HCT116 (cell line): ENCODE results near the gene PLCD3. TPM values are rescaled to one million over a fixed set of nuclear protein-coding genes. Genes with fewer than 3 reads are reported as not detected.

Experiments
- ATAC-seq: fragments of 200-7000 bp; cut with Tn5 transposase; 2 replicates; pipeline ENCODE4 v1.9.1; 2020; ENCODE audit warnings: mild to moderate bottlenecking, moderate library complexity
- BruUV-seq: library from RNA; stranded (reverse); fragments of 400-500 nt; replicated peaks from 2 replicates; lab custom pipeline; 2021; lab: Mats Ljungman, UMichigan
- CTCF ChIA-PET: fragments of 300-600 bp; sonication (Branson Sonifier 250); formaldehyde crosslinking; loops from one replicate; lab custom pipeline; 2021; ENCODE audit warnings: antibody characterized with exemption; lab: Charles Lee
- POLR2A ChIA-PET: fragments of 300-600, 350-600 bp; sonication (Branson Sonifier 250); formaldehyde crosslinking; loops from one replicate; lab custom pipeline; 2021; ENCODE audit warnings: antibody characterized with exemption; lab: Charles Lee
- RAD21 ChIA-PET, 2 experiments: fragments of 300-600 bp; sonication (Branson Sonifier 250); formaldehyde crosslinking; loops; one replicate each; lab custom pipeline; 2023; ENCODE audit warnings: low total read pairs in 2 of 2; ENCODE audit not compliant: uncharacterized antibody in 2 of 2, unreplicated experiment in 2 of 2, low non-redundant PET in 1 of 2; lab: Charles Lee
- DNase-seq: peaks from one replicate; pipeline ENCODE4 v3.0.0-alpha.2; 2010; ENCODE audit warnings: low read depth, low spot score
- H2AFZ ChIP-seq: fragments of 200-600 bp; shearing (Covaris generic), sonication (generic); 2 replicates; pipeline ENCODE4 v1.6.1; 2017; ENCODE audit warnings: low read depth, mixed run types, mixed read lengths, antibody characterized with exemption, low read length; ENCODE audit not compliant: poor library complexity, severe bottlenecking
- H3K27ac ChIP-seq: 2 replicates; pipeline ENCODE4 v1.5.1; 2012; ENCODE audit warnings: low read depth, low read length
- H3K27me3 ChIP-seq: fragments of 200-600 bp; sonication (generic); 2 replicates; pipeline ENCODE4 v1.6.1; 2016; ENCODE audit warnings: mixed run types, low read length, mixed read lengths; ENCODE audit not compliant: insufficient read depth
- H3K36me3 ChIP-seq, 2 experiments: fragments of 200-500 bp in 1 of 2; fragments of 200-600 bp in 1 of 2; sonication (Bioruptor generic) in 1 of 2; sonication (generic) in 1 of 2; 2 replicates each; pipeline versions ENCODE4 v1.5.1 to v1.6.1; 2014 to 2016; ENCODE audit warnings: low read length in 2 of 2, inconsistent platforms in 1 of 2, mixed read lengths in 1 of 2, mixed run types in 1 of 2; ENCODE audit not compliant: insufficient read depth in 2 of 2, control insufficient read depth in 1 of 2
- H3K4me1 ChIP-seq, 2 experiments: fragments of 200-600 bp in 1 of 2; sonication (generic) in 1 of 2; 2 replicates each; pipeline versions ENCODE4 v1.5.1 to v1.6.1; 2012 to 2017; ENCODE audit warnings: low read length in 2 of 2, inconsistent platforms in 1 of 2, mild to moderate bottlenecking in 1 of 2, mixed read lengths in 1 of 2, mixed run types in 1 of 2, moderate library complexity in 1 of 2; ENCODE audit not compliant: insufficient read depth in 2 of 2, control insufficient read depth in 1 of 2
- H3K4me2 ChIP-seq: fragments of 200-600 bp; sonication (generic); 2 replicates; pipeline ENCODE4 v1.6.1; 2017; ENCODE audit warnings: mixed run types, low read length, mixed read lengths
- H3K4me3 ChIP-seq, 2 experiments: fragments of 200-600 bp in 1 of 2; sonication (generic) in 1 of 2; replicated peaks in 1 of 2; 2 replicates each; pipeline ENCODE4 v1.5.1; 2011 to 2016; ENCODE audit warnings: low read length in 2 of 2, control low read depth in 1 of 2, low read depth in 1 of 2, mild to moderate bottlenecking in 1 of 2, mixed read lengths in 1 of 2, mixed run types in 1 of 2
- H3K79me2 ChIP-seq: fragments of 200-600 bp; sonication (generic); 2 replicates; pipeline ENCODE4 v1.6.1; 2017; ENCODE audit warnings: mild to moderate bottlenecking, mixed run types, low read length, moderate library complexity, mixed read lengths; ENCODE audit not compliant: insufficient read depth
- H3K9ac ChIP-seq: fragments of 200-600 bp; sonication (generic); 2 replicates; pipeline ENCODE4 v1.6.1; 2016; ENCODE audit warnings: low read length, mixed read lengths
- H3K9me2 ChIP-seq: fragments of 200-600 bp; sonication (generic), shearing (Covaris generic); 2 replicates; pipeline ENCODE4 v1.6.1; 2017; ENCODE audit warnings: mixed run types, mild to moderate bottlenecking, moderate library complexity; ENCODE audit not compliant: insufficient read depth
- H3K9me3 ChIP-seq, 2 experiments: fragments of 200-500 bp in 1 of 2; fragments of 200-600 bp in 1 of 2; sonication (Bioruptor generic) in 1 of 2; sonication (generic) in 1 of 2; 2 replicates each; pipeline ENCODE4 v1.6.1; 2014 to 2017; ENCODE audit warnings: low read length in 2 of 2, mixed read lengths in 2 of 2, inconsistent platforms in 1 of 2, low read depth in 1 of 2, mild to moderate bottlenecking in 1 of 2, mixed run types in 1 of 2, moderate library complexity in 1 of 2; ENCODE audit not compliant: control insufficient read depth in 1 of 2, insufficient read depth in 1 of 2
- H4K20me1 ChIP-seq: fragments of 200-600 bp; sonication (generic), shearing (Covaris generic); 2 replicates; pipeline ENCODE4 v1.6.1; 2017; ENCODE audit warnings: mixed run types, mild to moderate bottlenecking, moderate library complexity; ENCODE audit not compliant: insufficient read depth
- CBX3 ChIP-seq: IDR thresholded peaks from 2 replicates; pipeline ENCODE4 v1.6.1; 2012; ENCODE audit warnings: low read depth
- CEBPB ChIP-seq: IDR thresholded peaks from 2 replicates; pipeline ENCODE4 v1.6.1; 2012; ENCODE audit warnings: low read depth
- ELF1 ChIP-seq: IDR thresholded peaks from 2 replicates; pipeline ENCODE4 v1.6.1; 2012; ENCODE audit warnings: low read depth, borderline replicate concordance
- EZH2 ChIP-seq: fragments of 200-600 bp; sonication (generic); IDR thresholded peaks from 2 replicates; pipeline ENCODE4 v1.6.1; 2017; ENCODE audit warnings: antibody characterized with exemption, mixed run types
- JUND ChIP-seq: IDR thresholded peaks from 2 replicates; pipeline ENCODE4 v1.6.1; 2012
- POLR2AphosphoS5 ChIP-seq: IDR thresholded peaks from 2 replicates; pipeline ENCODE4 v1.6.1; 2011; ENCODE audit warnings: mild to moderate bottlenecking, low read depth, low read length, moderate library complexity
- SP1 ChIP-seq: IDR thresholded peaks from 2 replicates; pipeline ENCODE4 v1.6.1; 2012; ENCODE audit warnings: low read depth
- SRF ChIP-seq: IDR thresholded peaks from 2 replicates; pipeline ENCODE4 v1.6.1; 2012; ENCODE audit warnings: low read depth
- TCF7L2 ChIP-seq: IDR thresholded peaks from 2 replicates; pipeline ENCODE4 v1.7.0; 2011; ENCODE audit warnings: borderline replicate concordance, inconsistent platforms; ENCODE audit not compliant: insufficient read depth, insufficient read length; ENCODE audit errors: extremely low read depth
- YY1 ChIP-seq: IDR thresholded peaks from 2 replicates; pipeline ENCODE4 v1.6.1; 2011; ENCODE audit warnings: low read length, low read depth, moderate library complexity, mild to moderate bottlenecking; ENCODE audit not compliant: insufficient replicate concordance; ENCODE audit errors: extremely low read depth
- ZFX ChIP-seq: fragments of 450-650 bp; IDR thresholded peaks from 2 replicates; pipeline ENCODE4 v1.6.1; 2017
- ZNF274 ChIP-seq: fragments of 200-500 bp; sonication (Bioruptor generic); IDR thresholded peaks from 2 replicates; pipeline ENCODE4 v1.6.1; 2014; ENCODE audit warnings: mild to moderate bottlenecking, low read depth, low read length, inconsistent platforms
- intact Hi-C: fragments of 100-400 bp; cut with micrococcal nuclease; formaldehyde crosslinking; loops from 2 replicates; pipeline ENCODE4 v1.10.0; 2022
- total RNA-seq: library from RNA; stranded (reverse); gene quantifications from one replicate; pipeline ENCODE4 v1.2.1, GENCODE V29; 2021; ENCODE audit not compliant: unreplicated experiment
- TF ChIP-seq, protein P1 (sequence below): IDR thresholded peaks from 2 replicates; pipeline ENCODE4 v1.6.1; 2012; ENCODE audit warnings: low read depth
- TF ChIP-seq, protein P2 (sequence below), 3 experiments: fragments of 200-600 bp in 1 of 3; sonication (generic) in 1 of 3; IDR thresholded peaks in 2 of 3; conservative IDR thresholded peaks in 1 of 3; 2 replicates each; pipeline ENCODE4 v1.5.1; 2012 to 2017; ENCODE audit warnings: low read depth in 2 of 3, low read length in 2 of 3, antibody characterized with exemption in 1 of 3, borderline replicate concordance in 1 of 3, control low read depth in 1 of 3, mild to moderate bottlenecking in 1 of 3, mixed read lengths in 1 of 3, mixed run types in 1 of 3, moderate library complexity in 1 of 3; ENCODE audit not compliant: insufficient read depth in 1 of 3
- TF ChIP-seq, protein P3 (sequence below): IDR thresholded peaks from 2 replicates; pipeline ENCODE4 v1.6.1; 2012

Gene PLCD3
- total RNA-seq, 1 experiment from 2014 or later = 197 TPM

DNA sequence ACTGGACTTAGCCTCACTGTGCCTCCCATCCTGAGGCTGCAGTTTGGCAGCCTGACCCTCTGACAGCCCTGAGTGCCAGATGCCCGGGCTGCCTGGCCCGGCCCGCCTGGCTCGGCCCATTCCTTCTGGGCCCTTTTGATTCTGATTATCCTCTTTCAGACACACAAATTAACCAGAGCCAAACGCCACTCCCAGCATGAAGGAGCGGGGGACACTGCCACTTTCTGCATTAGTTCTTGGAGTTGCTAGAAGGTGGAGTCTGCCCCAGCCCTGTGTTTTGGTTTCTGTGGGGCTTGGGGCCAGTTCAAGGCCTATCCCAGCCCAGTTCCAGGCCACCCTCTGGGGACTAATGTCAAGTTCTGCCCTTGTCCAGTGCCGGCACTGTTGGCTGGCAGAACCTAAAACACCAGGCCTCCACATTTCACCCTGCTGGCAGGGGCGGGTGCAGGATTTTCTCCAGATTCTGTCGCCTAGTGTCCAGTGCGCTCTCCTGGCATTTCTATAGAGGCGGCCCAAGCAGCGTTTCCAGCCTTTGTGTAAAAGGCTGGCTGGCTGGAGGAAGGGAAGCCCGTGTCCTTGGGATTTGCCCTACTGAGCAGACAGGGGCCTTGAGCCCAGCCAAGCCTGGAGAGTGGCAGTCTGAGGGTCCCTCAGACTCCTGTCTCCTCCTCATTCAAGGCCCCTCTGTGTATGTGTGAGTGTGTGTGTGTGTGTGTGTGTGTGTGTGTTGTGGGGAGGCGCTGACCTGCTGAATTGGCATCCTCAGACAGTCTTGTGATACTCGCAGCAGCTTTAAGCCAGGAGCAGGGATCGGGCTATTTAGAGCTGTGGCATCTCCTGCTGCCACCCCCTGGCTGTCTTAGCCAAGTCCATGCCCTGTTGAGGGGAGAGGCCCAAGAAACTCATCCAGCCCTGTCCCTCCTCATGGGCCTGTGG lies 21.4 kb downstream of the PLCD3 start (continued):
- no peak for TF ChIP-seq SRF

DNA sequence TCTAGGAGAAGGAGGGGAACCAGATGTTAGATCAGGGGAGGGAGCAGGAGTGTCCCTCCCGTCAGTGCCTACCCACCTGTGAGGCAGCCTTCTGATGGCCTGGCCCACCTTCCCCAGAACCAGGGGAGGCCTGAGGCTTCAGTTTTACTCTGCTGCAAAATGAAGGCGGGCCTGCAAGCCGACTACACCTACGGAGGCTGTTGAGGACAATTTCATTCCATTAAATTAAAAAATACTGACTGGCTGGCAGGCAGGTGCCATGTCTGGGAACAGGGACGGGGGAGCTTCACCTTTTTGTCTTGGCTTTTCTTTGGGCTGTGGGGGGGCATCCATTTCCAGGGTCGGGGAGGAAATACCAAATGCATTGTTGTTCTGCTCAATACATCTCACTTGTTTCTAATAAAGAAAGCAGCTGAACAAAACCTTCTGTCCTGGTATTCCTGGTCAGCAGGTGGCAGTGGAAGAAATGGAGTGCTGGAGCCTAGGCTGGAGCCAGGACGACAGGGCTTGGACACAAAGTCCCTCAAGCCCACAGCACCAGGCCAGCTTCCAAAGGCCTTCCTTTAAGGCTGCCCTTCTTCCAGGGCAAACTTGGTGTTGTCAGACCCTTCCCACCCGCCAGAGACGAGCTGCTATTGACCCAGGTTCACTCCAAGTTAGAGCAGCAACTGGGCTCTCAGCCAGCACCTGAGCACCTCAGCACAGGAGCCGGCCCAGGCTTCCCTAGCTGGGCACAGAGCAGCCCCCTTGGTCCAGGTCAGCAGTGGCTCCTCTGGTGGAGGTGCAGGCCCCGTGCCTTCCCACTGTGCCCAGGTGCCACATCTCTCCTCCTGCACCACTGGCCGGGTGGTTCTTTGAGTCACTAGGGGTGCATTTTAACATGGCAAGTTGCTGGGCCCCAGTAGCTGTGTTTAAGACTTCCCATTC lies 23.5 kb downstream of the PLCD3 start:
- intact Hi-C loops = loop anchor here (1.0 kb wide), 1 partner anchor 24 kb away; no protein-coding TSS in a partner anchor
- Histone ChIP-seq H3K4me1 (peaks cover 3 to 10% of the 10 kb centered on the region in 2 experiments; a peak in 2 of 4 replicates), H3K27ac (peak overlapping the region; percentile 21; the same call in 1 of the 2 replicates), H3K27me3 (no peaks in the 10 kb centered on the region), H3K9me3 (no peaks in the 10 kb centered on the region), H3K4me3 (no peak overlapping the region), H3K36me3 (peaks cover 15 to 30% of the 10 kb centered on the region in 2 experiments), H3K9me2 (no peaks in the 10 kb centered on the region), H3K4me2 (no peak overlapping the region), H4K20me1 (no peaks in the 10 kb centered on the region), H3K9ac (no peak overlapping the region), H2AFZ (no peak overlapping the region), H3K79me2 (no peaks in the 10 kb centered on the region)
- DNase-seq (no peak), ATAC-seq (peak; percentile 45)
- ChIA-PET RAD21 (no interaction called here), CTCF (interaction anchor here (0.6 to 2.2 kb wide), 9 partner anchors 10 to 123 kb away, joined by 3 to 13 read pairs (median 5); partner anchors contain the start of genes ACBD4 and PLCD3), POLR2A (interaction anchor here (1.1 kb wide), 1 partner anchor 40 kb away, joined by 6 read pairs; the partner anchor contains the start of gene HEXIM1)
- no TSS peak for BruUV-seq
- TF ChIP-seq SRF (no peak), TCF7L2 (no peak), EZH2 (no peak), ZFX (no peak), SP1 (no peak), JUND (no peak), CEBPB (no peak), CBX3 (no peak), POLR2AphosphoS5 (peak; percentile 31), ELF1 (no peak), ZNF274 (no peak), YY1 (no peak)
- TF ChIP-seq, protein P1, sequence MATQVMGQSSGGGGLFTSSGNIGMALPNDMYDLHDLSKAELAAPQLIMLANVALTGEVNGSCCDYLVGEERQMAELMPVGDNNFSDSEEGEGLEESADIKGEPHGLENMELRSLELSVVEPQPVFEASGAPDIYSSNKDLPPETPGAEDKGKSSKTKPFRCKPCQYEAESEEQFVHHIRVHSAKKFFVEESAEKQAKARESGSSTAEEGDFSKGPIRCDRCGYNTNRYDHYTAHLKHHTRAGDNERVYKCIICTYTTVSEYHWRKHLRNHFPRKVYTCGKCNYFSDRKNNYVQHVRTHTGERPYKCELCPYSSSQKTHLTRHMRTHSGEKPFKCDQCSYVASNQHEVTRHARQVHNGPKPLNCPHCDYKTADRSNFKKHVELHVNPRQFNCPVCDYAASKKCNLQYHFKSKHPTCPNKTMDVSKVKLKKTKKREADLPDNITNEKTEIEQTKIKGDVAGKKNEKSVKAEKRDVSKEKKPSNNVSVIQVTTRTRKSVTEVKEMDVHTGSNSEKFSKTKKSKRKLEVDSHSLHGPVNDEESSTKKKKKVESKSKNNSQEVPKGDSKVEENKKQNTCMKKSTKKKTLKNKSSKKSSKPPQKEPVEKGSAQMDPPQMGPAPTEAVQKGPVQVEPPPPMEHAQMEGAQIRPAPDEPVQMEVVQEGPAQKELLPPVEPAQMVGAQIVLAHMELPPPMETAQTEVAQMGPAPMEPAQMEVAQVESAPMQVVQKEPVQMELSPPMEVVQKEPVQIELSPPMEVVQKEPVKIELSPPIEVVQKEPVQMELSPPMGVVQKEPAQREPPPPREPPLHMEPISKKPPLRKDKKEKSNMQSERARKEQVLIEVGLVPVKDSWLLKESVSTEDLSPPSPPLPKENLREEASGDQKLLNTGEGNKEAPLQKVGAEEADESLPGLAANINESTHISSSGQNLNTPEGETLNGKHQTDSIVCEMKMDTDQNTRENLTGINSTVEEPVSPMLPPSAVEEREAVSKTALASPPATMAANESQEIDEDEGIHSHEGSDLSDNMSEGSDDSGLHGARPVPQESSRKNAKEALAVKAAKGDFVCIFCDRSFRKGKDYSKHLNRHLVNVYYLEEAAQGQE = no peak
- TF ChIP-seq, protein P2, sequence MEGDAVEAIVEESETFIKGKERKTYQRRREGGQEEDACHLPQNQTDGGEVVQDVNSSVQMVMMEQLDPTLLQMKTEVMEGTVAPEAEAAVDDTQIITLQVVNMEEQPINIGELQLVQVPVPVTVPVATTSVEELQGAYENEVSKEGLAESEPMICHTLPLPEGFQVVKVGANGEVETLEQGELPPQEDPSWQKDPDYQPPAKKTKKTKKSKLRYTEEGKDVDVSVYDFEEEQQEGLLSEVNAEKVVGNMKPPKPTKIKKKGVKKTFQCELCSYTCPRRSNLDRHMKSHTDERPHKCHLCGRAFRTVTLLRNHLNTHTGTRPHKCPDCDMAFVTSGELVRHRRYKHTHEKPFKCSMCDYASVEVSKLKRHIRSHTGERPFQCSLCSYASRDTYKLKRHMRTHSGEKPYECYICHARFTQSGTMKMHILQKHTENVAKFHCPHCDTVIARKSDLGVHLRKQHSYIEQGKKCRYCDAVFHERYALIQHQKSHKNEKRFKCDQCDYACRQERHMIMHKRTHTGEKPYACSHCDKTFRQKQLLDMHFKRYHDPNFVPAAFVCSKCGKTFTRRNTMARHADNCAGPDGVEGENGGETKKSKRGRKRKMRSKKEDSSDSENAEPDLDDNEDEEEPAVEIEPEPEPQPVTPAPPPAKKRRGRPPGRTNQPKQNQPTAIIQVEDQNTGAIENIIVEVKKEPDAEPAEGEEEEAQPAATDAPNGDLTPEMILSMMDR (IDR thresholded peaks at IDR 0.05 in 2 of 3, conservative IDR thresholded peaks at IDR 0.05 in 1 of 3; ENCODE audit: borderline replicate concordance in 1 of 3, insufficient read depth in 1 of 3, low read depth in 2 of 3, low read length in 2 of 3) = peak; percentile 22 to 63 (median 26); a peak in 3 of 6 replicates
- TF ChIP-seq, protein P3, sequence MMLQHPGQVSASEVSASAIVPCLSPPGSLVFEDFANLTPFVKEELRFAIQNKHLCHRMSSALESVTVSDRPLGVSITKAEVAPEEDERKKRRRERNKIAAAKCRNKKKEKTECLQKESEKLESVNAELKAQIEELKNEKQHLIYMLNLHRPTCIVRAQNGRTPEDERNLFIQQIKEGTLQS = no peak
